H9 (cell line): ENCODE results near the gene EFCAB11. TPM values are rescaled to one million over a fixed set of nuclear protein-coding genes. Genes with fewer than 3 reads are reported as not detected.
A peak's percentile ranks its signal among the peaks of the same experiment; 100 is the strongest.

Experiments
- DNase-seq: peaks from one replicate; pipeline ENCODE4 v3.0.0-alpha.2; 2017
- H2AFZ ChIP-seq: one replicate; pipeline ENCODE4 v1.6.1; 2013; ENCODE audit warnings: mild to moderate bottlenecking, low read length, control low read depth, moderate library complexity
- H2AK5ac ChIP-seq: 2 replicates; pipeline ENCODE4 v1.6.1; 2013; ENCODE audit warnings: low read length, control low read depth, mixed read lengths; ENCODE audit not compliant: insufficient read length
- H2BK120ac ChIP-seq: one replicate; pipeline ENCODE4 v1.6.1; 2013; ENCODE audit warnings: low read depth, mild to moderate bottlenecking, low read length, control low read depth, inconsistent platforms; ENCODE audit not compliant: poor library complexity, severe bottlenecking
- H2BK12ac ChIP-seq: 2 replicates; pipeline ENCODE4 v1.6.1; 2013; ENCODE audit warnings: low read length, control low read depth, mixed read lengths, low read depth; ENCODE audit not compliant: insufficient read length
- H2BK15ac ChIP-seq: 2 replicates; pipeline ENCODE4 v1.6.1; 2013; ENCODE audit warnings: low read depth, low read length, control low read depth
- H2BK20ac ChIP-seq: one replicate; pipeline ENCODE4 v1.6.1; 2013; ENCODE audit warnings: low read depth, mild to moderate bottlenecking, low read length, control low read depth, inconsistent platforms; ENCODE audit not compliant: poor library complexity, severe bottlenecking
- H2BK5ac ChIP-seq: 2 replicates; pipeline ENCODE4 v1.6.1; 2013; ENCODE audit warnings: low read length, control low read depth, mixed read lengths; ENCODE audit not compliant: insufficient read length
- H3K14ac ChIP-seq: 2 replicates; pipeline ENCODE4 v1.6.1; 2013; ENCODE audit warnings: low read length, control low read depth; ENCODE audit not compliant: insufficient read depth
- H3K18ac ChIP-seq: 2 replicates; pipeline ENCODE4 v1.6.1; 2013; ENCODE audit warnings: low read depth, mild to moderate bottlenecking, mixed read lengths, low read length, control low read depth; ENCODE audit not compliant: insufficient read length
- H3K23ac ChIP-seq: 2 replicates; pipeline ENCODE4 v1.6.1; 2013; ENCODE audit warnings: low read length, control low read depth, mixed read lengths, low read depth; ENCODE audit not compliant: insufficient read length
- H3K23me2 ChIP-seq: 2 replicates; pipeline ENCODE4 v1.6.1; 2013; ENCODE audit warnings: low read depth, mild to moderate bottlenecking, mixed read lengths, low read length, control low read depth; ENCODE audit not compliant: insufficient read length, poor library complexity, severe bottlenecking
- H3K27ac ChIP-seq: 2 replicates; pipeline ENCODE4 v1.5.1; 2013; ENCODE audit warnings: low read length, control low read depth, mixed read lengths, low read depth; ENCODE audit not compliant: insufficient read length
- H3K27me3 ChIP-seq: 2 replicates; pipeline ENCODE4 v1.6.1; 2013; ENCODE audit warnings: low read length, control low read depth, inconsistent platforms; ENCODE audit not compliant: insufficient read depth
- H3K4ac ChIP-seq: 2 replicates; pipeline ENCODE4 v1.6.1; 2013; ENCODE audit warnings: low read depth, mild to moderate bottlenecking, control low read depth, inconsistent platforms, low read length, moderate library complexity
- H3K4me1 ChIP-seq: 2 replicates; pipeline ENCODE4 v1.6.1; 2013; ENCODE audit warnings: low read length, control low read depth, inconsistent platforms; ENCODE audit not compliant: insufficient read depth
- H3K4me2 ChIP-seq: 2 replicates; pipeline ENCODE4 v1.6.1; 2013; ENCODE audit warnings: low read length, control low read depth, mixed read lengths; ENCODE audit not compliant: insufficient read length, insufficient read depth
- H3K56ac ChIP-seq: 2 replicates; pipeline ENCODE4 v1.6.1; 2013; ENCODE audit warnings: low read depth, mild to moderate bottlenecking, mixed read lengths, low read length, control low read depth; ENCODE audit not compliant: insufficient read length
- H3K79me1 ChIP-seq: 2 replicates; pipeline ENCODE4 v1.6.1; 2013; ENCODE audit warnings: low read depth, mild to moderate bottlenecking, moderate library complexity, low read length, control low read depth, inconsistent platforms; ENCODE audit not compliant: insufficient read depth, poor library complexity, severe bottlenecking
- H3K79me2 ChIP-seq: 2 replicates; pipeline ENCODE4 v1.6.1; 2013; ENCODE audit warnings: low read length, control low read depth, inconsistent platforms; ENCODE audit not compliant: insufficient read depth
- H3K9ac ChIP-seq: 2 replicates; pipeline ENCODE4 v1.6.1; 2013; ENCODE audit warnings: low read length, control low read depth, mixed read lengths; ENCODE audit not compliant: insufficient read length; ENCODE audit errors: extremely low read depth
- H3K9me3 ChIP-seq: one replicate; pipeline ENCODE4 v1.6.1; 2013; ENCODE audit warnings: low read depth, low read length, inconsistent platforms; ENCODE audit not compliant: control insufficient read depth
- H3T11ph ChIP-seq: one replicate; pipeline ENCODE4 v1.6.1; 2013; ENCODE audit warnings: mild to moderate bottlenecking, low read length, control low read depth, inconsistent platforms
- H4K20me1 ChIP-seq: one replicate; pipeline ENCODE4 v1.6.1; 2013; ENCODE audit not compliant: control insufficient read depth, insufficient read length, insufficient read depth
- H4K5ac ChIP-seq: 2 replicates; pipeline ENCODE4 v1.6.1; 2013; ENCODE audit warnings: low read depth, mild to moderate bottlenecking, mixed read lengths, low read length, control low read depth; ENCODE audit not compliant: insufficient read length
- H4K8ac ChIP-seq: replicated peaks from 2 replicates; pipeline ENCODE4 v1.6.1; 2013; ENCODE audit warnings: low read length, control low read depth, mixed read lengths, low read depth; ENCODE audit not compliant: insufficient read length
- H4K91ac ChIP-seq: 2 replicates; pipeline ENCODE4 v1.6.1; 2013; ENCODE audit warnings: low read depth, mild to moderate bottlenecking, moderate library complexity, mixed read lengths, low read length, control low read depth; ENCODE audit not compliant: insufficient read length
- H3K27ac Mint-ChIP-seq, 3 experiments: 2 replicates in 2 of 3; 3 replicates in 1 of 3; pipeline ENCODE4 v1.8.0; 2020 to 2021; ENCODE audit warnings: mixed read lengths in 3 of 3, mild to moderate bottlenecking in 1 of 3, moderate library complexity in 1 of 3
- H3K27me3 Mint-ChIP-seq: 2 replicates; pipeline ENCODE4 v1.8.0; 2021; ENCODE audit warnings: low read depth, mild to moderate bottlenecking, moderate library complexity, mixed read lengths
- H3K36me3 Mint-ChIP-seq, 3 experiments: 2 replicates in 2 of 3; 3 replicates in 1 of 3; pipeline ENCODE4 v1.8.0; 2020 to 2021; ENCODE audit warnings: low read depth in 3 of 3, mixed read lengths in 3 of 3; ENCODE audit not compliant: insufficient read depth in 1 of 3
- H3K4me1 Mint-ChIP-seq, 2 experiments: 2 replicates each; pipeline ENCODE4 v1.8.0; 2020; ENCODE audit warnings: mixed read lengths in 2 of 2
- H3K4me3 Mint-ChIP-seq, 2 experiments: 2 replicates in 1 of 2; 3 replicates in 1 of 2; pipeline ENCODE4 v1.8.0; 2020 to 2021; ENCODE audit warnings: mild to moderate bottlenecking in 2 of 2, mixed read lengths in 2 of 2, moderate library complexity in 1 of 2
- H3K9me3 Mint-ChIP-seq, 2 experiments: 2 replicates in 1 of 2; 3 replicates in 1 of 2; pipeline ENCODE4 v1.8.0; 2020; ENCODE audit warnings: mild to moderate bottlenecking in 2 of 2, mixed read lengths in 2 of 2, moderate library complexity in 1 of 2
- WGBS: extraction: QIAGEN DNeasy Blood & Tissue Kit; methylation state at CpG from one replicate; pipeline ENCODE4 v1.1.7; 2013; ENCODE audit warnings: missing lambda C conversion rate, low lambda C conversion rate, mixed read lengths; ENCODE audit not compliant: insufficient read length; ENCODE audit errors: extremely low coverage; 5-methylcytosine and 5-hydroxymethylcytosine counted together
- total RNA-seq: library from RNA; stranded (reverse); gene quantifications from 2 replicates; pipeline ENCODE4 v1.2.1, GENCODE V29; 2021
- TF ChIP-seq, protein P1 (sequence below): fragments of 200-600 bp; sonication (generic); conservative IDR thresholded peaks from 3 replicates; pipeline ENCODE4 v1.8.0; 2021; ENCODE audit warnings: antibody characterized with exemption, mild to moderate bottlenecking

EFCAB11 gene
- total RNA-seq, 1 experiment from 2014 or later = 17.4 TPM

- Histone ChIP-seq H3K9me3 (no peaks in the 10 kb centered on the region), H2BK5ac (no peak overlapping the region), H2BK12ac (no peak overlapping the region), H3K9ac (no peak overlapping the region), H2AK5ac (no peak overlapping the region), H3K23me2 (peaks cover 19% of the 10 kb centered on the region), H2BK15ac (no peak overlapping the region), H3K18ac (no peak overlapping the region), H3K4me1 (peaks cover 3% of the 10 kb centered on the region; the same call in 1 of the 2 replicates), H3K79me2 (no peaks in the 10 kb centered on the region), H2BK120ac (no peak overlapping the region), H4K91ac (no peak overlapping the region), H3K27ac (no peak overlapping the region), H2BK20ac (no peak overlapping the region), H2AFZ (no peak overlapping the region), H4K8ac (no peak overlapping the region), H3K56ac (no peak overlapping the region), H3T11ph (no peak overlapping the region), H3K23ac (no peak overlapping the region), H3K4ac (no peak overlapping the region), H3K79me1 (peaks cover 3% of the 10 kb centered on the region), H3K14ac (no peak overlapping the region), H4K20me1 (no peaks in the 10 kb centered on the region), H4K5ac (no peak overlapping the region), H3K4me2 (peak overlapping the region; percentile 97), H3K27me3 (no peaks in the 10 kb centered on the region)
- peak overlapping the region; percentile 94 to 96 for H3K4me3 Mint-ChIP-seq
- H3K36me3 Mint-ChIP-seq = peaks cover 10 to 24% (median 16%) of the 10 kb centered on the region in 3 experiments
- no peak for DNase-seq
- TF ChIP-seq, protein P1, sequence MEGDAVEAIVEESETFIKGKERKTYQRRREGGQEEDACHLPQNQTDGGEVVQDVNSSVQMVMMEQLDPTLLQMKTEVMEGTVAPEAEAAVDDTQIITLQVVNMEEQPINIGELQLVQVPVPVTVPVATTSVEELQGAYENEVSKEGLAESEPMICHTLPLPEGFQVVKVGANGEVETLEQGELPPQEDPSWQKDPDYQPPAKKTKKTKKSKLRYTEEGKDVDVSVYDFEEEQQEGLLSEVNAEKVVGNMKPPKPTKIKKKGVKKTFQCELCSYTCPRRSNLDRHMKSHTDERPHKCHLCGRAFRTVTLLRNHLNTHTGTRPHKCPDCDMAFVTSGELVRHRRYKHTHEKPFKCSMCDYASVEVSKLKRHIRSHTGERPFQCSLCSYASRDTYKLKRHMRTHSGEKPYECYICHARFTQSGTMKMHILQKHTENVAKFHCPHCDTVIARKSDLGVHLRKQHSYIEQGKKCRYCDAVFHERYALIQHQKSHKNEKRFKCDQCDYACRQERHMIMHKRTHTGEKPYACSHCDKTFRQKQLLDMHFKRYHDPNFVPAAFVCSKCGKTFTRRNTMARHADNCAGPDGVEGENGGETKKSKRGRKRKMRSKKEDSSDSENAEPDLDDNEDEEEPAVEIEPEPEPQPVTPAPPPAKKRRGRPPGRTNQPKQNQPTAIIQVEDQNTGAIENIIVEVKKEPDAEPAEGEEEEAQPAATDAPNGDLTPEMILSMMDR = no peak
- H3K27me3 Mint-ChIP-seq = no peaks in the 10 kb centered on the region; the same call in 1 of the 2 replicates
- no peak overlapping the region for H3K27ac Mint-ChIP-seq
- peaks cover 42 to 50% of the 10 kb centered on the region in 2 experiments for H3K4me1 Mint-ChIP-seq
- H3K9me3 Mint-ChIP-seq = no peaks in the 10 kb centered on the region
- WGBS = no CpG with 5 or more reads among the region's 1 CpG
Observed at GRCh38 chr14:89957376-89957775, 2.8 kb upstream of the EFCAB11 start.
